Natural killer cell (primary cell): ENCODE results near the gene GATD1. TPM values are rescaled to one million over a fixed set of nuclear protein-coding genes. Genes with fewer than 3 reads are reported as not detected.

ENCODE experiments used
- ATAC-seq, 3 donors: fragments of 150-1000 bp in 2 of 3; fragments of 200-7000 bp in 1 of 3; cut with Tn5 transposase; 1 replicate in 1 of 3; 2 replicates in 2 of 3; pipeline ENCODE4 v1.10.0; 2021; ENCODE audit warnings: mild to moderate bottlenecking in 2 of 3, moderate library complexity in 2 of 3
- DNase-seq, 2 donors: peaks; one replicate each; pipeline versions ENCODE4 v3.0.0 to v3.0.0-alpha.2; 2013 to 2021; ENCODE audit warnings: mixed read lengths in 1 of 2
- H3K27ac ChIP-seq: one replicate; pipeline ENCODE4 v1.5.1; 2013; ENCODE audit warnings: mild to moderate bottlenecking, low read length
- H3K27me3 ChIP-seq: one replicate; pipeline ENCODE4 v1.6.1; 2013; ENCODE audit warnings: low read length; ENCODE audit not compliant: control insufficient read depth, insufficient read depth
- H3K36me3 ChIP-seq: one replicate; pipeline ENCODE4 v1.6.1; 2013; ENCODE audit warnings: low read length; ENCODE audit not compliant: control insufficient read depth, insufficient read depth
- H3K4me1 ChIP-seq: one replicate; pipeline ENCODE4 v1.6.1; 2013; ENCODE audit warnings: low read length; ENCODE audit not compliant: control insufficient read depth, insufficient read depth
- H3K4me3 ChIP-seq: one replicate; pipeline ENCODE4 v1.5.1; 2013; ENCODE audit warnings: low read length
- H3K9me3 ChIP-seq: one replicate; pipeline ENCODE4 v1.6.1; 2013; ENCODE audit warnings: low read length; ENCODE audit not compliant: control insufficient read depth, insufficient read depth
- H3K27ac Mint-ChIP-seq, 2 donors: one replicate each; pipeline ENCODE4 v1.8.0; 2022; ENCODE audit warnings: mild to moderate bottlenecking in 2 of 2, mixed read lengths in 2 of 2, moderate library complexity in 1 of 2
- H3K27me3 Mint-ChIP-seq, 2 donors: one replicate each; pipeline ENCODE4 v1.8.0; 2022; ENCODE audit warnings: low read depth in 2 of 2, mixed read lengths in 2 of 2
- H3K36me3 Mint-ChIP-seq: one replicate; pipeline ENCODE4 v1.8.0; 2022; ENCODE audit warnings: mixed read lengths
- H3K4me1 Mint-ChIP-seq, 2 donors: one replicate each; pipeline ENCODE4 v1.8.0; 2022; ENCODE audit warnings: mixed read lengths in 2 of 2
- H3K4me3 Mint-ChIP-seq: one replicate; pipeline ENCODE4 v1.8.0; 2022; ENCODE audit warnings: mild to moderate bottlenecking, moderate library complexity, mixed read lengths
- H3K9me3 Mint-ChIP-seq, 2 donors: one replicate each; pipeline ENCODE4 v1.8.0; 2022; ENCODE audit warnings: mixed read lengths in 2 of 2
- CTCF ChIP-seq: fragments of 200-600 bp; IDR thresholded peaks from one replicate; pipeline ENCODE4 v1.8.0; 2022; ENCODE audit warnings: antibody characterized with exemption
- WGBS: methylation state at CpG from one replicate; pipeline ENCODE4 v1.1.7; 2013; ENCODE audit warnings: missing lambda C conversion rate; ENCODE audit not compliant: insufficient coverage; 5-methylcytosine and 5-hydroxymethylcytosine counted together
- intact Hi-C: fragments of 100-400 bp; cut with micrococcal nuclease; formaldehyde crosslinking; loops from one replicate; pipeline ENCODE4 v1.14.2; 2022
- total RNA-seq, 4 donors: library from RNA; stranded (reverse); fragments of 120-200 nt in 1 of 4; gene quantifications; one replicate each; pipeline versions ENCODE4 v1.2.3 to v1.2.4, GENCODE V29; 2013 to 2022

Gene GATD1
- total RNA-seq, 3 donors from 2014 or later (not counting 1 experiment from before 2014, with no cell fraction given) = 40.4 to 43.1 (median 42.1) TPM

GRCh38 chr11:783581-784015, 6.3 kb upstream of the GATD1 start:
- H3K4me1 Mint-ChIP-seq = peaks cover 0 to 6% of the 10 kb centered on the region in 2 donors
- intact Hi-C loops = no loop called here
- peak in 1 of 2 donors; percentile 47 for DNase-seq
- H3K4me1 ChIP-seq = peaks cover 18% of the 10 kb centered on the region
- H3K4me3 Mint-ChIP-seq = no peak overlapping the region
- H3K27ac Mint-ChIP-seq = no peak overlapping the region
- WGBS = 68% methylated on average over 24 of the region's 24 CpGs
- peak in 1 of 3 donors; percentile 47 for ATAC-seq
- no peaks in the 10 kb centered on the region for H3K27me3 Mint-ChIP-seq
- H3K4me3 ChIP-seq = no peak overlapping the region
- TF ChIP-seq CTCF = no peak
- no peak overlapping the region for H3K27ac ChIP-seq
- no peaks in the 10 kb centered on the region for H3K9me3 Mint-ChIP-seq
- no peaks in the 10 kb centered on the region for H3K36me3 Mint-ChIP-seq
- H3K9me3 ChIP-seq = no peaks in the 10 kb centered on the region
- peaks cover 3% of the 10 kb centered on the region for H3K36me3 ChIP-seq
- H3K27me3 ChIP-seq = no peaks in the 10 kb centered on the region

- H3K4me3 Mint-ChIP-seq = no peak overlapping the region
- H3K27me3 ChIP-seq = no peaks in the 10 kb centered on the region
- peaks cover 16% of the 10 kb centered on the region for H3K4me1 ChIP-seq
- peaks cover 3% of the 10 kb centered on the region for H3K36me3 ChIP-seq
- no peaks in the 10 kb centered on the region for H3K36me3 Mint-ChIP-seq
- no peak overlapping the region for H3K4me3 ChIP-seq
- intact Hi-C loops = no loop called here
- H3K27me3 Mint-ChIP-seq = no peaks in the 10 kb centered on the region
- no peak for DNase-seq
- H3K27ac Mint-ChIP-seq = no peak overlapping the region
- no peaks in the 10 kb centered on the region for H3K9me3 Mint-ChIP-seq
- H3K27ac ChIP-seq = no peak overlapping the region
- ATAC-seq = no peak
- no peak for TF ChIP-seq CTCF
- H3K9me3 ChIP-seq = no peaks in the 10 kb centered on the region
- WGBS = 92% methylated on average over 32 of the region's 36 CpGs
- peaks cover 0 to 6% of the 10 kb centered on the region in 2 donors for H3K4me1 Mint-ChIP-seq
Measured at GRCh38 chr11:782264-783174, 5.2 kb upstream of the GATD1 start.

GRCh38 chr11:779955-780532, 2.8 kb upstream of the GATD1 start:
- peaks cover 33% of the 10 kb centered on the region for H3K4me1 ChIP-seq
- DNase-seq (no peak), ATAC-seq (no peak)
- H3K27ac ChIP-seq = no peak overlapping the region
- H3K27me3 ChIP-seq = no peaks in the 10 kb centered on the region
- H3K4me3 ChIP-seq = no peak overlapping the region
- peaks cover 0 to 13% of the 10 kb centered on the region in 2 donors for H3K4me1 Mint-ChIP-seq
- no peak overlapping the region for H3K4me3 Mint-ChIP-seq
- TF ChIP-seq CTCF = no peak
- no peak overlapping the region for H3K27ac Mint-ChIP-seq
- H3K36me3 ChIP-seq = peaks cover 3% of the 10 kb centered on the region
- 98% methylated on average over 16 of the region's 16 CpGs for WGBS
- no peaks in the 10 kb centered on the region for H3K9me3 Mint-ChIP-seq
- H3K36me3 Mint-ChIP-seq = no peaks in the 10 kb centered on the region
- no peaks in the 10 kb centered on the region for H3K9me3 ChIP-seq
- no peaks in the 10 kb centered on the region for H3K27me3 Mint-ChIP-seq
- intact Hi-C loops = no loop called here
